H1 (cell line): ENCODE results near the gene GSTA2. TPM values are rescaled to one million over a fixed set of nuclear protein-coding genes. Genes with fewer than 3 reads are reported as not detected.
"Not testable (repeated sequence)": the region's sequence is repeated elsewhere in the genome, so short reads cannot be mapped to it uniquely, and the experiment has no call there.

Source experiments
- CTCF ChIA-PET: fragments of 300-600 bp; sonication (Branson Sonifier 250); formaldehyde crosslinking; loops from one replicate; lab custom pipeline; 2021; ENCODE audit not compliant: partially characterized antibody; lab: Charles Lee
- POLR2A ChIA-PET: fragments of 300-600 bp; sonication (Branson Sonifier 250); formaldehyde crosslinking; loops from one replicate; lab custom pipeline; 2021; ENCODE audit warnings: inconsistent platforms; ENCODE audit not compliant: partially characterized antibody; lab: Charles Lee
- DNase-seq, 2 experiments: peaks; one replicate each; pipeline versions ENCODE4 v3.0.0 to v3.0.0-alpha.2; 2010 to 2022; ENCODE audit warnings: low spot score in 2 of 2, low read depth in 1 of 2, mixed read lengths in 1 of 2
- FAIRE-seq: peaks from 2 replicates; lab custom pipeline; 2011; peaks lifted over from hg19 to GRCh38; lab: Jason Lieb, UNC
- H2AFZ ChIP-seq: 2 replicates; pipeline ENCODE4 v1.8.1; 2012; ENCODE audit warnings: low read length, inconsistent platforms
- H2AK5ac ChIP-seq: 2 replicates; pipeline ENCODE4 v1.6.1; 2013; ENCODE audit warnings: low read depth, low read length
- H2BK120ac ChIP-seq: replicated peaks from 2 replicates; pipeline ENCODE3; 2013; ENCODE audit warnings: low read depth, low read length, inconsistent platforms
- H2BK12ac ChIP-seq: 2 replicates; pipeline ENCODE4 v1.6.1; 2013; ENCODE audit warnings: low read depth, low read length
- H2BK15ac ChIP-seq: 2 replicates; pipeline ENCODE4 v1.6.1; 2013; ENCODE audit warnings: low read length
- H2BK20ac ChIP-seq: 2 replicates; pipeline ENCODE4 v1.6.1; 2013; ENCODE audit warnings: low read length
- H2BK5ac ChIP-seq: 2 replicates; pipeline ENCODE4 v1.6.1; 2013; ENCODE audit warnings: low read depth, low read length
- H3K14ac ChIP-seq: 2 replicates; pipeline ENCODE4 v1.6.1; 2013; ENCODE audit warnings: inconsistent platforms; ENCODE audit not compliant: insufficient read length
- H3K18ac ChIP-seq: 2 replicates; pipeline ENCODE4 v1.6.1; 2013; ENCODE audit warnings: low read length; ENCODE audit errors: extremely low read depth
- H3K23ac ChIP-seq: 2 replicates; pipeline ENCODE4 v1.6.1; 2013; ENCODE audit warnings: inconsistent platforms; ENCODE audit not compliant: insufficient read length
- H3K23me2 ChIP-seq: 2 replicates; pipeline ENCODE4 v1.6.1; 2013; ENCODE audit warnings: low read depth, low read length
- H3K27ac ChIP-seq: 2 replicates; pipeline ENCODE4 v1.6.1; 2011; ENCODE audit warnings: low read depth, low read length, inconsistent platforms
- H3K27me3 ChIP-seq, 4 experiments: replicated peaks in 1 of 4; 1 replicate in 1 of 4; 2 replicates in 3 of 4; pipeline versions ENCODE4 v1.6.1 to v1.8.1; 2011 to 2013; ENCODE audit warnings: low read length in 3 of 4, mild to moderate bottlenecking in 3 of 4, inconsistent platforms in 2 of 4, mixed read lengths in 2 of 4, moderate library complexity in 1 of 4; ENCODE audit not compliant: control insufficient read depth in 3 of 4, insufficient read depth in 3 of 4; ENCODE audit errors: extremely low read depth in 1 of 4
- H3K36me3 ChIP-seq, 4 experiments: 2 replicates each; pipeline versions ENCODE4 v1.6.1 to v1.8.1; 2011 to 2013; ENCODE audit warnings: mild to moderate bottlenecking in 4 of 4, low read length in 3 of 4, moderate library complexity in 2 of 4, control low read depth in 1 of 4, inconsistent platforms in 1 of 4; ENCODE audit not compliant: insufficient read depth in 4 of 4, control insufficient read depth in 2 of 4
- H3K4ac ChIP-seq: replicated peaks from 2 replicates; pipeline ENCODE3; 2013; ENCODE audit warnings: low read length, low read depth, mixed read lengths, inconsistent platforms; ENCODE audit not compliant: insufficient read length
- H3K4me1 ChIP-seq, 4 experiments: replicated peaks in 1 of 4; 1 replicate in 1 of 4; 2 replicates in 3 of 4; pipeline versions ENCODE4 v1.6.1 to v1.8.1; 2011 to 2013; ENCODE audit warnings: low read length in 3 of 4, inconsistent platforms in 2 of 4, mixed read lengths in 1 of 4; ENCODE audit not compliant: insufficient read depth in 4 of 4, control insufficient read depth in 3 of 4
- H3K4me2 ChIP-seq, 2 experiments: 2 replicates each; pipeline versions ENCODE4 v1.6.1 to v1.8.1; 2011 to 2013; ENCODE audit warnings: low read depth in 2 of 2, low read length in 2 of 2, control low read depth in 1 of 2, inconsistent platforms in 1 of 2, mild to moderate bottlenecking in 1 of 2; ENCODE audit not compliant: insufficient read depth in 1 of 2
- H3K4me3 ChIP-seq, 4 experiments: fragments of 200-600, 300-600 bp in 1 of 4; sonication (generic), shearing (Covaris generic), sonication (Bioruptor Twin) in 1 of 4; 2 replicates each; pipeline versions ENCODE4 v1.5.1 to v1.8.1; 2011 to 2016; ENCODE audit warnings: low read length in 4 of 4, low read depth in 3 of 4, control low read depth in 2 of 4, inconsistent platforms in 2 of 4, mild to moderate bottlenecking in 2 of 4, mixed read lengths in 1 of 4, moderate library complexity in 1 of 4; ENCODE audit not compliant: insufficient read depth in 2 of 4; ENCODE audit errors: extremely low read depth in 1 of 4
- H3K56ac ChIP-seq: replicated peaks from 2 replicates; pipeline ENCODE3; 2013; ENCODE audit warnings: low read depth, mild to moderate bottlenecking, mixed read lengths, low read length, inconsistent platforms; ENCODE audit not compliant: insufficient read length
- H3K79me1 ChIP-seq: 2 replicates; pipeline ENCODE4 v1.6.1; 2013; ENCODE audit warnings: low read depth, low read length, control low read depth
- H3K79me2 ChIP-seq, 2 experiments: 2 replicates each; pipeline versions ENCODE4 v1.6.1 to v1.8.1; 2012 to 2013; ENCODE audit warnings: low read length in 2 of 2, mild to moderate bottlenecking in 2 of 2, inconsistent platforms in 1 of 2; ENCODE audit not compliant: insufficient read depth in 2 of 2, control insufficient read depth in 1 of 2
- H3K9ac ChIP-seq, 4 experiments: replicated peaks in 1 of 4; 1 replicate in 1 of 4; 2 replicates in 3 of 4; pipeline versions ENCODE4 v1.6.1 to v1.8.1; 2011 to 2013; ENCODE audit warnings: low read depth in 3 of 4, low read length in 3 of 4, control low read depth in 2 of 4, mild to moderate bottlenecking in 2 of 4, moderate library complexity in 2 of 4, inconsistent platforms in 1 of 4; ENCODE audit errors: extremely low read depth in 1 of 4
- H3K9me3 ChIP-seq, 2 experiments: 2 replicates each; pipeline versions ENCODE4 v1.6.1 to v1.8.1; 2012 to 2013; ENCODE audit warnings: mild to moderate bottlenecking in 2 of 2, moderate library complexity in 2 of 2, control low read depth in 1 of 2, inconsistent platforms in 1 of 2, low read depth in 1 of 2, low read length in 1 of 2, mixed read lengths in 1 of 2; ENCODE audit not compliant: insufficient read depth in 2 of 2
- H4K20me1 ChIP-seq, 2 experiments: replicated peaks in 1 of 2; 2 replicates each; pipeline versions ENCODE3 to v1.8.1; 2011 to 2013; ENCODE audit warnings: inconsistent platforms in 2 of 2, low read length in 2 of 2, mild to moderate bottlenecking in 1 of 2; ENCODE audit not compliant: insufficient read depth in 2 of 2, control insufficient read depth in 1 of 2
- H4K5ac ChIP-seq: 2 replicates; pipeline ENCODE4 v1.6.1; 2013; ENCODE audit warnings: low read length, low read depth, mixed read lengths, inconsistent platforms; ENCODE audit not compliant: insufficient read length
- H4K8ac ChIP-seq: 2 replicates; pipeline ENCODE4 v1.8.0; 2013; ENCODE audit warnings: mild to moderate bottlenecking, moderate library complexity, low read length, inconsistent platforms; ENCODE audit not compliant: insufficient read depth; ENCODE audit errors: extremely low read depth
- H4K91ac ChIP-seq: replicated peaks from 2 replicates; pipeline ENCODE3; 2013; ENCODE audit warnings: low read length, mixed read lengths, inconsistent platforms; ENCODE audit not compliant: insufficient read length
- WGBS, 2 experiments: shearing (Covaris generic) in 1 of 2; methylation state at CpG; one replicate each; pipeline versions ENCODE4 v1.1.6 to v1.1.7; 2013 to 2015; ENCODE audit warnings: low lambda C conversion rate in 2 of 2, mixed read lengths in 2 of 2, inconsistent platforms in 1 of 2, low coverage in 1 of 2, missing lambda C conversion rate in 1 of 2; ENCODE audit not compliant: insufficient replicate concordance in 2 of 2, insufficient coverage in 1 of 2, insufficient read length in 1 of 2; ENCODE audit errors: extremely low coverage in 1 of 2, missing lambda C conversion rate in 1 of 2; 5-methylcytosine and 5-hydroxymethylcytosine counted together
- polyA plus RNA-seq, 7 experiments: library from polyadenylated mRNA; depleted of rRNA in 3 of 7; stranded (reverse) in 5 of 7; unstranded in 2 of 7; fragments of >200 nt in 5 of 7; fragments of 200-250 nt in 2 of 7; gene quantifications; 1 replicate in 5 of 7; 2 replicates in 1 of 7; 4 replicates in 1 of 7; pipeline versions ENCODE4 v1.2.1 to v1.2.3, GENCODE V29; 2011 to 2013; ENCODE audit warnings: missing spikeins in 2 of 7, mixed read lengths in 2 of 7
- total RNA-seq: library from RNA; stranded (reverse); fragmentation: NEBNext Ultra II Directional; extraction: Animal tissue kit (Norgen Biotek cat#: 25700); gene quantifications from 2 replicates; pipeline ENCODE4 v1.2.1, GENCODE V29; 2021

GSTA2 gene
- total and polyA plus RNA-seq, 2 of the 8 experiments (the other 6 are each of a cell fraction or from before 2014, with no cell fraction given) = 0.05 TPM; not detected in 1

DNA sequence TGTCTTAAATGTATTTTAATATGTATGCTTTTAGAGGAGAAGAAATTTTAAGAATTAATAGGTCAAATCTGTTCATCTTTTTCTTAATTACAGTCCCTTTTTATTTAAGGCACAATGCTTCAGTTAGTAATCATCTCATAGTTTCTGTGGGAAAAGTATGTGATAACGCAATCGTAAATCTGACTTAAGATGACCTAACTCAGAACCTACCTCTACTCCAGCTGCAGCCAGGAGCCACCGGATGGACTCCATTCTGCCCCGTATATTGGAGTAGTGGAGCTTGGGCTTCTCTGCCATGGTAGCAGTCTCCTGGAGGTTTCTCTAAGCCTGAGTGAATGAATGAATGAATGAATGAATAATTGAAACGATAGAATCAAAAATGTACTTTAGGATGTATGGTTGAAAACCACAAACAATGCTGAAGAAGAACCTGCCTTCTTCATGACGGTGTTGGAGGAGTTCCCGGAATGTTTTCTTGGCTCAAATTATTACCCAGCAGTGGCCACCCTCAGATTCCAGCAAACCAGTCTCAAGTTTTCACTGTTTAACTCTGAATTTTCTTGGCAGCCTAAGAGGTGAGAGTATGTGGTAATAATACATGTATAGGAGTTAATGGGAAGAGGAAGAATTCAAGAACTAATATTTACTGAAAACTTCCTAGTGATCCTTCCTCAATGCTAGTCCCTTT, 5.5 kb downstream of the GSTA2 start:
- H2BK12ac ChIP-seq, H3K79me1 ChIP-seq, H2AFZ ChIP-seq, H3K23ac ChIP-seq, H2BK20ac ChIP-seq, H3K27me3 ChIP-seq, H3K9me3 ChIP-seq, H3K23me2 ChIP-seq, H3K18ac ChIP-seq, H3K56ac ChIP-seq, DNase-seq, H2AK5ac ChIP-seq, H3K4me3 ChIP-seq, H4K20me1 ChIP-seq, FAIRE-seq, H3K9ac ChIP-seq, H2BK5ac ChIP-seq, H3K14ac ChIP-seq, H4K91ac ChIP-seq, H4K8ac ChIP-seq, H3K4me2 ChIP-seq, POLR2A ChIA-PET, CTCF ChIA-PET, H4K5ac ChIP-seq, H3K4me1 ChIP-seq, H3K36me3 ChIP-seq, H2BK120ac ChIP-seq, H2BK15ac ChIP-seq, H3K4ac ChIP-seq, H3K27ac ChIP-seq, H3K79me2 ChIP-seq: not testable (repeated sequence)
- 78% methylated on average over 7 of the region's 7 CpGs; no CpG with 5 or more reads in 1 of the 2 experiments for WGBS, 2 experiments
